CD4-positive, alpha-beta T cell treated with Interleukin-4 for 4 hours (primary cell): Measurements from ENCODE around the gene SULT1C4.
"Not testable (repeated sequence)": the region's sequence is repeated elsewhere in the genome, so short reads cannot be mapped to it uniquely, and the experiment has no call there.

ENCODE experiments used
- DNase-seq: peaks from one replicate; pipeline ENCODE4 v3.0.0-alpha.2; 2020

Gene SULT1C4

GRCh38 chr2:108377815-108378630, at the start of gene SULT1C4:
SULT1C4 (plus strand) TSS chr2:108377954; CDS start chr2:108378338, 384 bp downstream.
- DNase-seq, result no peak

GRCh38 chr2:108329771-108330170, 48.0 kb upstream of the SULT1C4 start:
- no peak for DNase-seq

DNA sequence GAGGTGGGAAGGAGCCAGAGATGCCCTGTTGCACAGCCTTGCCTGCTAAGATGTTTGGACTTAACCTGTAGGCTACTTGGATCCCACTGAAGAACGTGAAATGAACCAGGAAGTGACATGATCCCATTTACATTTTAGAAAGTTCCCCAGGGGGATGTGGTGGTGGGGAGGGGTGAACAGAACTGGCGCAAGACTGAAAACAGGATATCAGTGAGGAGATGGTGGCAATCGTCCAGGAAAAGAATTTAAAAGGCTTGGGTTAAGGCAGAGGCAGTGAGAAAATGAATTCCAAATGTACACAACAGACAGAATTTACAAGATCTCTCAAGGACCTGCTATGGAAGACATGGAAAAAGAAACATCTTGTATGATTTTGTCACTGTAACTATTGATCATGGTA, 46.8 kb upstream of the SULT1C4 start:
- no peak for DNase-seq

GRCh38 chr2:108345951-108346350, 31.8 kb upstream of the SULT1C4 start:
- no peak for DNase-seq

DNA sequence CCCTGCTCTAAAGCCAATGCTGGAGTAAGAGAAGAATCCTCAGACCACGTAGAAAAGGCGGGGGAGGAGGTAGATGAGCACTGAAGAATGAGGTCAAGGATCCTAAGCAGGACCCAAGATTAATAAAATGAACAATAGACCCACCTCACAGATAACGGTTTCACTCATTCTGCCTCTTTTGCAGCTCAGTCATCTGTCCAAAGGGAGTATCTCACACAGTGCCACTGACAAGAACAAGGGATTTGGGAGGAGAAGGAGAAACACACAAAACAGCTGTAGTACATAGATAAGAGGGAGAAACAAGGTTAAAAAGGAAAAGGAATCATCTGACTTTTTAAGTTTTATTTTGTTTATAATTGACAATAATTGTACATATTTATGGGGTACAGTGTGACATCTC, 30.9 kb upstream of the SULT1C4 start:
- DNase-seq, result no peak

DNA sequence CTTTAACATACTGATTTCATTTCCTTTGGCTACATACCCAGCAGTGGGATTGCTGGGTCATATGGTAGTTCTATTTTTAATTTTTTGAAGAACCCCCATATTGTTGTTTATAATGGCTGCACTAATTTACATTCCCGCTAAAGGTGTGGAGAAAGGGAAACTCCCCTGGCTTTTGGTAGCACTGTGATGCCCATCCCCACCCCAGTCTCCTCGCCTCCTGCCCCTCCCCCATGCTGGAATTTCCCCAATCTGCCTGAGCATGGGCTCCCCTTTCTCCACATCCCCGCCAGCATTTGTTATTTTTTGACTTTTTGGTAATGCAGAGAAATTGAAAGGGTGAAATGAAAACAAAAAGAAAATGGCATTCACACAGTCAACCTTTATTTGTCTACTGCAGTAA, 30.0 kb upstream of the SULT1C4 start:
- DNase-seq, result no peak

- DNase-seq, result no peak
Measured at GRCh38 chr2:108348816-108349570, 28.8 kb upstream of the SULT1C4 start.

DNA sequence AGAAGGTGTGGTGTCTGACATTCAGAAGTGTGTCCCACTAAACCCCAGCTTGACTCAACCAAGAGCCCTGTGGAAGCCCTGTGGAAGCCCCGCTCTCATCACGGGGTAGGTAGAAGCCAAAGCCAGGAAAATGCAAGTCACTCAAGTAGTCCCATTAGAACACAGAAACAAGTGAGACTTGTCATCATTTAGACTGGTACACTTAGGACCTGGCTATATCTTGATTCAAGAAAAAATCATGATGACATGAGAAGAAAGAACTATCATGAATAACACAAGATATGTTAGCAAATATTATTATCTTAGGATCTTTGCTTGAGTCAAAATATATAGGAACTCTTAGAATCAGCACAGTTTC, 28.2 kb upstream of the SULT1C4 start:
- no peak for DNase-seq

DNA sequence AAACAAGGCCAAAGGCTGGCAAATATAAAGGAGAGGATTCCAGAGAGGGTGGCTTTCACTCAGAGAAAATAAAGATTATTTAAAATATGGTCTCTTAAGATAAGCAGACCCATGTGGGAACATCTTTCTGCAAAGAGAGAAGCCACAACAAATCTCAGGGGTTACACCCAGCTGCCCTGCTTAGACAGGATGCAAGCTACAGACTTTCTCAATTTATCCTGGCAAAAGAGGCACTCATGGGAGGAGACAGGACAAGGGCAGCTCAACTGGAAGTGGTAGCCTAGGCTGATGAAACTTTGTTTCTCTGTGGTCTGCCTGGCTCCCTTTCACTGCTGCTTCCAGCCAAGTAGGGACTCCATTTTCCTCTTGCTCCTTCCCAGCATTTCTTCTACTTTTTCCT, 25.9 kb upstream of the SULT1C4 start:
- no peak for DNase-seq

- no peak for DNase-seq
Measured at GRCh38 chr2:108354136-108354535, 23.6 kb upstream of the SULT1C4 start.

DNA sequence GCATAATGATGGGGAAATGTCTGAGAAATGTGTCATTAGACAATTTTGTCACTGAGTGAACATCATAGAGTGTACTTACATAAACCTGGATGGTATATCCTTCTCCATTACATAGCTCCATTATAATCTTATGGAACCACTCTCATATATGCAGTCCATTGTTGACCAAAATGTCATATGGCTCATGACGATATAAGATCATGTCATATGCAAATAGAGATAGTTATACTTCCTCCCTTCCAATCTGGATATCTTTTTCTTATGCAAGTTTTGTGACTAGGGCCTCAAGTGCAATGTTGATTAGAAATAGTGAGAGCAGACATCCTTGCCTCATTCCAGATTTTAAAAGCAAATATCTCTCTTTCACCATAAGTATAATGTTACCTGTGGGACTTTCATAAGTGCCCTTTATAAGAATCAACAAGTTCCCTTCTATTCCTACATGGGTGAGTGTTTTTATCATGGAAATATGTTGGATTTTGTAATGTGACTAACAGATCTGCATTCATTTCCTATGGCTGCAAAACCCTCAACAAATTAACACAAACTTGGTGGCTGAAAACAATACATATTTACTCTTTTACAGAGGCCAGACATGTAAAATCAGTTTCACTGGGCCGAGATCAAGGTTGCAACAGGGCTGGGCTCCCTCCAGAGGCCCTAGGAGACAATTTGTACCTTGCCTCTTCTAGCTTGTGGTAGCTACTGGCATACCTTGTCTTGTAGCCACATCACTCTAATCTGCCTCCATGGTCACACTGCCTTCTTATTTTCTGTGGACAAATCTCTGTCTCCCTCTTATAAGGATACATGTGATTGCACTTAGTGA, 21.6 kb upstream of the SULT1C4 start:
- no peak for DNase-seq

DNA sequence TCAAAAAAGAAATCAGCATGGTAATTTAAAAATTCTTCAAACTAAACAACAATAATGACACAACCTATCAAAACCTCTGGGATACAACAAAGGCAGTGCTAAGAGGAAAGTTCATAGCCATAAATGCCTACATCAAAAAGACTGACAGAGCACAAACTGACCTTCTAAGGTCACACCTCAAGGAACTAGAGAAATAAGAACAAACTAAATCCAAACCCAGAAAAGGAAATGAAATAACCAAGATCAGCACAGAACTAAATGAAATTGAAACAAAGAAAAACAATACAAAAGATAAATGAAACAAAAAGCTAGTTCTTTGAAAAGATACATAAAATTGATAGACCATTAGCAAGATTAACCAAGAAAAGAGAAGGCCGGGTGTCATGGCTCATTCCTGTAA, 18.4 kb upstream of the SULT1C4 start:
- not testable (repeated sequence) for DNase-seq

DNA sequence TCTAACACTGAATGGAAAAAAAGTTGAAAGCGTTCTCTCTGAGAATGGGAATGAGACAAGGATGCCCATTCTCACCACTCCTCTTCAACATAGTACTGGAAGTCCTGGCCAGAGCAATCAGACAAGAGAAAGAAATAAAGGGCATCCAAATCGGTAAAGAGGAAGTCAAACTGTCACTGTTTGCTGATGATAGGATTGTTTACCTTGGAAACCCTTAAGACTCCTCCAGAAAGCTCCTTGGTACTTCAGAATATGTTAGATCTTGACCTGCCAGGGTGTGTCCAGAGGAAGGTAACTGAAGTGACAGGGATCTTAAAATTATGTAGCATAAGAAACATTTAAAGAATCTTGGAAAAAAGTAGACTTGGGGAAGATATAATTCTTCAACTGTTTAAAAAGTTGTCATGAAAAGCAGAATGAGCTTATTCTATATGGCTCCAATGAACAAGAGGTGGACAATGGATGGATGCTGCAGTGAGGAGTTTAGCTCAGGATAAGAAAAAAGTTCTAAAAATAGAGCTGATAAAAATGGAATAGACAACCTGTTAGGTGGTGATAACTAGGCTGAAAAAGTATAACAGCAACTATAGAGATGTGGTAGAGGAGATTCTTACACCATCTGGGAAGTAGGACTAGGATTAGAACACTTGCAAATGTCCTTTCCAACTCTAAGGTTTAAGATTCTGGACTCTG, 16.8 kb upstream of the SULT1C4 start:
- no peak for DNase-seq

DNA sequence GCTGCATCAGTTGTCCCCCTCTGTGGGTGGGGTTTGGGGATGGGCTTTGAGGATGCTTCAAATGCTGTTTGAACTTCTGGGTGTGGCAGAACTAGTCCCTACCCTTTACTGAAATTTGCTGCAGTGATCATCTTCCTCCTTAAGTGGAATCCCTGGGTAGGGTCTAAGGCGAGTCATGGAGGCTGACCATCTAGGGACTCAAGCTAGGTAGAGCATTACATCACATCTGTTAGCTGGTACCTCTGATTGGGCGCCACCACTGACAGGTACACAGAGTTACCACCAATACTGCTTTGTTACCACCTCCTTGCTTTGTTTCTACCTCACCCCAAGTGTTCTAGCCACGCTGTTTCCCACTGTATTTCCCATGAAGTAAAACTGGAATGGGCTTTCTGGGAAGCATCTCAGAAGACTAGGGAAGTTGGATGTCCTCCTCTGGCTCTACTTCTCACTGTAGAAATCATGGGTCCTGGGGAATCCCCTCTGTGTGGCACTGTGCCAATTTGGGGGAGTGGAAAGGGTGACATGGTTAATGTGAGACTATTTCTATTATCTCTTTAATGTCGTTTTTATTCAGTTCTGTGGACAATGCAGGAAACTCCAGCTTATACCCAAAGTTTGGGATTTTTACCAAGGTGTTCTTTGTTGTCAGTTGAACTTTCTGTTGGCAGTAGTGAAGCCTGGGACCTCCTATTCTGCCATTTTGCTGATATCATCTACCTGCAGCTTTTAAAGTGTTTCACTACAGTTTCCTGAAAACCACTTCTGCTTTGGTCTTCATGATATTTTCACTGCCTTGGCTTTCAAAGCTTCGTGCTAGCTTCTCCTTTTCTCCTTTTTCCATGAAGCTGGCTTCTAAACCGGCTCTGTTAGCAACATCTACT, 14.5 kb upstream of the SULT1C4 start:
- no peak for DNase-seq

DNA sequence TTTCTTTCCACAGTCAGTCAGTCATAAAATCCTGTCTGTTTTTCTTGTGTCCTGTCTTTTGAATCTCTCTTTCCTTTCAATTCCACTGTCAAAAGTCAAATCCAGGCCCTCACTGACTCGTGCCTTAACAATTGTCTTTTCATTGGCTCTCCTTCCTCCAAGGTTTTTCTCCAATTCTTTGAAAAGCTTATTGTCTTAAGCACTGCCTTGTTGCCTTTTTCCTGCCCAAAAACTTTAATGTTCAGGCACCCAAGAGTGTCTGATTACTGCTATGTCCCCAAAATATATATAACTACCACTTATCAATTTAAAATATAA, 13.9 kb upstream of the SULT1C4 start:
- DNase-seq, result no peak

DNA sequence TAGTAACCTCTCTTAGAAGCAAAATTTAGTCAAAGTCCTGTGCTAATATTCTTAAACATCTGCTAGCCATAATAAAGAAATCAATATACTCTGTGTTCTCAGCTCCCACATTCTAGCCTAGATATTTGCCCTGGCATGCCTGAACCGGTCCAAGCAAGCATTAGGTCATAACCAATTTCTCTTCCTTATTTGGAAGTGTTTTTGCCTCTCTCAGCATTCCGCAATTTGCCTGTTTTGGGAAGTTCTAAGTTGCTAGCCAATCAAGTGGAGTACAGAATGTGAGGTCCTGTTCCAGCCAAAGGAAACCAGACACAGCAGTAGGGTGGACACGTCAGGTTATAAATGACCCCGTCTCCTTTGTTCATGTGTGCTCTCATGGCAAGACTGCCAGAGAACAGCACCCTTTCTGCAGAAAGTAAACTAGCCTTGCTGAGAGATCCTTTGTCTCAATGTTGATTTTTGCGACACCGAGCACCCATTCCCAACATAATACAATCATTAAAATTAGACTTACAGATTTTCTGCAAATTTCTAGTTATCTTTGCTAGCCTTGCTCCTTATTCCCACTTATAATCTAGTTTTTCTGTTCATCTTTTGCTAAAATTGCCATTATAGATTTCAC, 13.0 kb upstream of the SULT1C4 start:
- no peak for DNase-seq

- no peak for DNase-seq
Measured at GRCh38 chr2:108365656-108366055, 12.1 kb upstream of the SULT1C4 start.

- DNase-seq, result no peak
Measured at GRCh38 chr2:108367014-108367413, 10.7 kb upstream of the SULT1C4 start.

- no peak for DNase-seq
Measured at GRCh38 chr2:108367561-108368175, 10.1 kb upstream of the SULT1C4 start.

DNA sequence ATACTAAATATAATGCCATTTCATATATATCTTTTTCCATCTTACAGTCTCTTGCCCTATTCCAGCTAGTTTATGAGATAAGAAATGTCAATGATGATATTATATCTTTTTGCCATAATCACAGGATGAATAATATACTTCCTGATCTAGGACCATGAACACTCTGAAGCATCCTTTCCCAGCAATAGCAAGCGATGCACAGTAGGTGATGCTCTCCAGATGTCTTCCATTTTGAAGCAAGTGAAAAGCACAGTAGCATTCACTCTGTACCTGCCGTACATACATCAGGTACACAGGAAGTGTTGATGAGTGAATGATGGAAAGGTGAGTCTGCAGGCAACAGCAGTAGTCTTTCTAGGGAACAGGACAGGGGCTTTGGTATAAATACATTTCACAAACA, 8.6 kb upstream of the SULT1C4 start:
- no peak for DNase-seq

GRCh38 chr2:108370080-108370479, 7.7 kb upstream of the SULT1C4 start:
- DNase-seq, result no peak
